Mesenchymal stem cell (in vitro differentiated cells and primary cell): Measurements from ENCODE around the gene PFKM.
A peak's percentile ranks its signal among the peaks of the same experiment; 100 is the strongest.

Source experiments
- DNase-seq: peaks from one replicate; pipeline ENCODE4 v3.0.0-alpha.2; 2013
- H2AFZ ChIP-seq: one replicate; pipeline ENCODE4 v1.6.1; 2013; ENCODE audit warnings: low read depth, mild to moderate bottlenecking, control low read depth, inconsistent platforms, low read length, moderate library complexity
- H2AK5ac ChIP-seq: 2 replicates; pipeline ENCODE4 v1.6.1; 2013; ENCODE audit warnings: low read length, moderate library complexity, mild to moderate bottlenecking, inconsistent platforms; ENCODE audit not compliant: severe bottlenecking
- H2BK120ac ChIP-seq: one replicate; pipeline ENCODE4 v1.6.1; 2013; ENCODE audit warnings: low read depth, mild to moderate bottlenecking, inconsistent platforms, low read length, moderate library complexity
- H2BK12ac ChIP-seq, 2 experiments: one replicate each; pipeline ENCODE4 v1.6.1; 2013; ENCODE audit warnings: inconsistent platforms in 2 of 2, low read length in 2 of 2, mild to moderate bottlenecking in 2 of 2, moderate library complexity in 2 of 2, control low read depth in 1 of 2
- H2BK15ac ChIP-seq: one replicate; pipeline ENCODE4 v1.6.1; 2013; ENCODE audit warnings: mild to moderate bottlenecking, low read depth, inconsistent platforms; ENCODE audit not compliant: poor library complexity, severe bottlenecking
- H2BK5ac ChIP-seq: 2 replicates; pipeline ENCODE4 v1.6.1; 2013; ENCODE audit warnings: low read depth, mild to moderate bottlenecking, low read length, control low read depth, inconsistent platforms; ENCODE audit not compliant: poor library complexity, severe bottlenecking
- H3K14ac ChIP-seq, 2 experiments: one replicate each; pipeline ENCODE4 v1.6.1; 2013; ENCODE audit warnings: inconsistent platforms in 2 of 2, low read length in 2 of 2, control low read depth in 1 of 2, mild to moderate bottlenecking in 1 of 2, moderate library complexity in 1 of 2
- H3K18ac ChIP-seq, 2 experiments: one replicate each; pipeline ENCODE4 v1.6.1; 2013; ENCODE audit warnings: inconsistent platforms in 2 of 2, low read length in 2 of 2, control low read depth in 1 of 2, low read depth in 1 of 2, mild to moderate bottlenecking in 1 of 2
- H3K23ac ChIP-seq, 2 experiments: one replicate each; pipeline ENCODE4 v1.6.1; 2013; ENCODE audit warnings: inconsistent platforms in 2 of 2, low read length in 2 of 2, mild to moderate bottlenecking in 2 of 2, moderate library complexity in 2 of 2, control low read depth in 1 of 2
- H3K27ac ChIP-seq: 2 replicates; pipeline ENCODE4 v1.5.1; 2013; ENCODE audit warnings: mild to moderate bottlenecking, moderate library complexity, low read length, control low read depth, inconsistent platforms; ENCODE audit not compliant: poor library complexity, severe bottlenecking
- H3K27me3 ChIP-seq, 2 experiments: 2 replicates each; pipeline versions ENCODE4 v1.6.1 to v1.7.0; 2013; ENCODE audit warnings: low read length in 2 of 2, mild to moderate bottlenecking in 2 of 2, moderate library complexity in 2 of 2, control low read depth in 1 of 2, inconsistent platforms in 1 of 2; ENCODE audit not compliant: control insufficient read depth in 1 of 2, insufficient read depth in 1 of 2
- H3K36me3 ChIP-seq, 2 experiments: 2 replicates each; pipeline versions ENCODE4 v1.6.1 to v1.7.0; 2013; ENCODE audit warnings: low read length in 2 of 2, control low read depth in 1 of 2, inconsistent platforms in 1 of 2, low read depth in 1 of 2, mild to moderate bottlenecking in 1 of 2; ENCODE audit not compliant: insufficient read depth in 2 of 2, control insufficient read depth in 1 of 2
- H3K4ac ChIP-seq, 2 experiments: one replicate each; pipeline ENCODE4 v1.6.1; 2013; ENCODE audit warnings: inconsistent platforms in 2 of 2, low read length in 2 of 2, mild to moderate bottlenecking in 2 of 2, moderate library complexity in 2 of 2, control low read depth in 1 of 2, low read depth in 1 of 2
- H3K4me1 ChIP-seq: 2 replicates; pipeline ENCODE4 v1.6.1; 2013; ENCODE audit warnings: low read depth, low read length, control low read depth; ENCODE audit not compliant: control insufficient read depth, insufficient read depth
- H3K4me2 ChIP-seq: 2 replicates; pipeline ENCODE4 v1.6.1; 2013; ENCODE audit warnings: low read length, mild to moderate bottlenecking, inconsistent platforms; ENCODE audit not compliant: poor library complexity, severe bottlenecking
- H3K4me3 ChIP-seq, 2 experiments: 2 replicates each; pipeline versions ENCODE4 v1.5.1 to v1.7.0; 2013; ENCODE audit warnings: low read length in 2 of 2, mild to moderate bottlenecking in 2 of 2, control low read depth in 1 of 2, low read depth in 1 of 2; ENCODE audit not compliant: insufficient read depth in 1 of 2
- H3K79me1 ChIP-seq: replicated peaks from 2 replicates; pipeline ENCODE4 v1.6.1; 2013; ENCODE audit warnings: mild to moderate bottlenecking, control low read depth, low read length, inconsistent platforms; ENCODE audit not compliant: poor library complexity, severe bottlenecking
- H3K9ac ChIP-seq: 2 replicates; pipeline ENCODE4 v1.7.0; 2013; ENCODE audit warnings: mild to moderate bottlenecking, low read length, moderate library complexity
- H3K9me3 ChIP-seq: 2 replicates; pipeline ENCODE4 v1.7.0; 2013; ENCODE audit warnings: mild to moderate bottlenecking, low read length; ENCODE audit not compliant: control insufficient read depth
- H4K8ac ChIP-seq: one replicate; pipeline ENCODE4 v1.6.1; 2013; ENCODE audit warnings: inconsistent platforms, mild to moderate bottlenecking, low read length, moderate library complexity
- H4K91ac ChIP-seq: one replicate; pipeline ENCODE4 v1.6.1; 2013; ENCODE audit warnings: mild to moderate bottlenecking, low read length, inconsistent platforms
- WGBS: methylation state at CpG from one replicate; pipeline ENCODE4 v1.1.7; 2013; ENCODE audit warnings: mixed read lengths; 5-methylcytosine and 5-hydroxymethylcytosine counted together

The PFKM gene

GRCh38 chr12:48078901-48079300 lies 40.3 kb upstream of the PFKM start:
- peak; percentile 52 for DNase-seq
- H3K36me3 ChIP-seq: peaks cover 8 to 40% of the 10 kb centered on the region in 2 experiments
- H3K27ac ChIP-seq: no peak overlapping the region
- H3K79me1 ChIP-seq: peaks cover 2% of the 10 kb centered on the region
- H3K27me3 ChIP-seq: no peaks in the 10 kb centered on the region
- no peak overlapping the region for H2BK5ac ChIP-seq
- H2AFZ ChIP-seq: no peak overlapping the region
- H2BK120ac ChIP-seq: no peak overlapping the region
- no peak overlapping the region for H4K91ac ChIP-seq
- WGBS: 98% methylated on average over 3 of the region's 5 CpGs
- H3K14ac ChIP-seq: no peak overlapping the region
- no peaks in the 10 kb centered on the region for H3K9me3 ChIP-seq
- H3K23ac ChIP-seq: no peak overlapping the region
- no peak overlapping the region for H2AK5ac ChIP-seq
- H3K4me1 ChIP-seq: no peaks in the 10 kb centered on the region
- H3K9ac ChIP-seq: peak overlapping the region; percentile 59
- H2BK15ac ChIP-seq: no peak overlapping the region
- H3K18ac ChIP-seq: no peak overlapping the region
- H4K8ac ChIP-seq: no peak overlapping the region
- no peak overlapping the region for H3K4me3 ChIP-seq
- H3K4me2 ChIP-seq: no peak overlapping the region
- no peak overlapping the region for H2BK12ac ChIP-seq
- no peak overlapping the region for H3K4ac ChIP-seq

GRCh38 chr12:48080285-48080684 lies 38.9 kb upstream of the PFKM start:
- no peaks in the 10 kb centered on the region for H3K9me3 ChIP-seq
- no peak overlapping the region for H4K8ac ChIP-seq
- H3K36me3 ChIP-seq: peaks cover 13 to 39% of the 10 kb centered on the region in 2 experiments
- no peaks in the 10 kb centered on the region for H3K27me3 ChIP-seq
- no peak overlapping the region for H4K91ac ChIP-seq
- no peak overlapping the region for H3K4ac ChIP-seq
- no peak overlapping the region for H2AK5ac ChIP-seq
- H3K9ac ChIP-seq: no peak overlapping the region
- H3K18ac ChIP-seq: no peak overlapping the region
- no peak overlapping the region for H3K23ac ChIP-seq
- no peak overlapping the region for H2BK15ac ChIP-seq
- H2BK12ac ChIP-seq: no peak overlapping the region
- H2AFZ ChIP-seq: no peak overlapping the region
- 100% methylated on average over 2 of the region's 5 CpGs for WGBS
- H3K14ac ChIP-seq: no peak overlapping the region
- no peak overlapping the region for H2BK120ac ChIP-seq
- no peak for DNase-seq
- H3K4me2 ChIP-seq: no peak overlapping the region
- no peak overlapping the region for H2BK5ac ChIP-seq
- H3K27ac ChIP-seq: no peak overlapping the region
- no peak overlapping the region for H3K4me3 ChIP-seq
- no peaks in the 10 kb centered on the region for H3K4me1 ChIP-seq
- H3K79me1 ChIP-seq: peaks cover 2% of the 10 kb centered on the region

GRCh38 chr12:48080821-48081220 lies 38.3 kb upstream of the PFKM start:
- Histone ChIP-seq H3K4ac (no peak overlapping the region), H2BK12ac (no peak overlapping the region), H3K23ac (no peak overlapping the region), H3K27me3 (no peaks in the 10 kb centered on the region), H3K36me3 (peaks cover 15 to 44% of the 10 kb centered on the region in 2 experiments), H3K9ac (no peak overlapping the region), H3K9me3 (no peaks in the 10 kb centered on the region), H2BK15ac (no peak overlapping the region), H3K4me1 (no peaks in the 10 kb centered on the region), H3K4me3 (no peak overlapping the region), H2AFZ (no peak overlapping the region), H3K4me2 (no peak overlapping the region), H2AK5ac (no peak overlapping the region), H4K91ac (no peak overlapping the region), H3K79me1 (peaks cover 2% of the 10 kb centered on the region), H3K18ac (no peak overlapping the region), H3K14ac (no peak overlapping the region), H3K27ac (no peak overlapping the region), H2BK5ac (no peak overlapping the region), H4K8ac (no peak overlapping the region), H2BK120ac (no peak overlapping the region)
- no peak for DNase-seq
- WGBS: 100% methylated on average over 2 of the region's 3 CpGs

- Histone ChIP-seq H2AFZ (no peak overlapping the region), H3K14ac (no peak overlapping the region), H2BK15ac (no peak overlapping the region), H2AK5ac (no peak overlapping the region), H3K9ac (no peak overlapping the region), H2BK120ac (no peak overlapping the region), H3K79me1 (peaks cover 2% of the 10 kb centered on the region), H3K23ac (no peak overlapping the region), H3K4me1 (no peaks in the 10 kb centered on the region), H3K4me2 (no peak overlapping the region), H3K9me3 (no peaks in the 10 kb centered on the region), H2BK5ac (no peak overlapping the region), H2BK12ac (no peak overlapping the region), H3K36me3 (peaks cover 17 to 74% of the 10 kb centered on the region in 2 experiments), H3K27me3 (no peaks in the 10 kb centered on the region), H3K4ac (no peak overlapping the region), H4K91ac (no peak overlapping the region), H3K18ac (no peak overlapping the region), H4K8ac (no peak overlapping the region), H3K27ac (no peak overlapping the region), H3K4me3 (no peak overlapping the region)
- DNase-seq: peak; percentile 25
- no CpG with 5 or more reads among the region's 1 CpG for WGBS
Observed at GRCh38 chr12:48084066-48084465, 35.1 kb upstream of the PFKM start.
